IPS-18c (cell line): ENCODE data around the gene CCDC28A.
"Not testable (repeated sequence)": the region's sequence is repeated elsewhere in the genome, so short reads cannot be mapped to it uniquely, and the experiment has no call there.

ENCODE experiments used
- H3K4me3 ChIP-seq: 2 replicates; pipeline ENCODE4 v1.7.0; 2013; ENCODE audit warnings: low read depth, mild to moderate bottlenecking, low read length, moderate library complexity; ENCODE audit not compliant: insufficient read depth
- H3K9me3 ChIP-seq: one replicate; pipeline ENCODE4 v1.6.1; 2013; ENCODE audit warnings: mild to moderate bottlenecking, low read length, moderate library complexity; ENCODE audit not compliant: control insufficient read depth, insufficient read depth

Gene CCDC28A

DNA sequence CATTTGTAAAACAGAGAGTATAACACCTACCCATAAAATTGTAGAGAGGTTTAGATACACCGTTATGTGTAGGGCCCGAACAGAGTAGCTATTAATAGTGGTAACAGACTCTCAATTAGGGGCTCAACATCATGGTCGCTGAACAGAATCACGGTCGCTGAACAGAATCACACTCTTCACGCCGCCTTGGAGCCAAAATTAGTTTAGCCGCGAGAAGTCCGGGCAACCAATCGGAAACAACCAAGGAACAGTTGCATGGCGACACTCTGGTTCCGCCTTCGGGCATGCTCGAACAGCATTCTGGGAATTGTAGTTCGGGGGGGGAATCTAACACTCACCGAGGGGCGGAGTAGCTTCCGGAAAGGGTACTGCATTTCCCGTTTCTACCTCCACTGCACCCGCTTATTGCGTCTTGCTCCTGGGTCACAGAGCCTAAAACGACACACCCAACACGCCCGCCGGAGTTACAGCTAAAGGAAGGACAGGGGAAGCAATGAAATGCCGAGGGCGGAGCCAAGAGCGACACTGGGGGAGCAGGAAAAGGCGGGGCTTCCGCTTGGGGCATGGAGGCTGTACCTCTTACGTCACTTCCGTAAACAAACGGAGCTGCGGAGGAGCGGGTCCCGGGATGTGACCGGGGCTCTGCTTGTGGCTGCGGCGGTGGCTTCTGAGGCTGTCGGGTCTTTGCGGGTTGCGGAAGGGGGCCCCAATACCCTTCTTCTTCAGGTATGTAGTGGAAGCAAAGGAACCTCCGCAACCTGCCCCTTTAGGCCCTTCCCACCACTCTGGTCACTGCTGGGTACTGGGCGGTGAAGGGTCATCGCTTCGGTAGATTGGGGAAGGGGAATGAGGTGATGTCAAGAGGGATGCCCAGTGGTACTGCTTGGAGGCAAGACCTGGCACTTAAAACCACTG is at the start of gene CCDC28A:
TSS of gene CCDC28A (plus strand) at position 593 of the 915 bp plus-strand sequence. CDS start 2,352 bp downstream, outside the sequence.
- no peaks in the 10 kb centered on the region for H3K9me3 ChIP-seq

DNA sequence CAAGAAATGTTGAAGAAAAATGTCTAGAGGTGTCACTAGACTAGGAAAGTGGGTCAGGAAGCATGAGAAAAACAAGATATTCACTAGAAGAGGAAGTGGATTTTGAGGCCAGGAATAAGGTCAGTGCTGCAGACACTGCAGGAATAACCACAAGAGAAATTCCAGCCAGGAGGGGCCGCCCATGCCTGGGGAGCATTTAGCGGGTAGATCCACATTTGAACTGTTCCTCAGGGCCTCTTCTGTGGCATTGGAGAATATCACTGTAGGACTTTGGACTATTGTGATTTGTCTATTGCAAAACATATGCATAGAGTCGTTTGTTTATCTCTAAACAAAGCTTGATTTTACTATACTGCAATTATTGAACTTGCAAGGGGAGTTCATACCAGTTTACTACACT is 49.6 kb upstream of the CCDC28A start:
- Histone ChIP-seq H3K9me3 (no peaks in the 10 kb centered on the region), H3K4me3 (no peak overlapping the region)

More for the DNA sequence above, at the start of gene CCDC28A:
- H3K4me3 ChIP-seq: peak within 1 kb of the TSS; percentile 98

DNA sequence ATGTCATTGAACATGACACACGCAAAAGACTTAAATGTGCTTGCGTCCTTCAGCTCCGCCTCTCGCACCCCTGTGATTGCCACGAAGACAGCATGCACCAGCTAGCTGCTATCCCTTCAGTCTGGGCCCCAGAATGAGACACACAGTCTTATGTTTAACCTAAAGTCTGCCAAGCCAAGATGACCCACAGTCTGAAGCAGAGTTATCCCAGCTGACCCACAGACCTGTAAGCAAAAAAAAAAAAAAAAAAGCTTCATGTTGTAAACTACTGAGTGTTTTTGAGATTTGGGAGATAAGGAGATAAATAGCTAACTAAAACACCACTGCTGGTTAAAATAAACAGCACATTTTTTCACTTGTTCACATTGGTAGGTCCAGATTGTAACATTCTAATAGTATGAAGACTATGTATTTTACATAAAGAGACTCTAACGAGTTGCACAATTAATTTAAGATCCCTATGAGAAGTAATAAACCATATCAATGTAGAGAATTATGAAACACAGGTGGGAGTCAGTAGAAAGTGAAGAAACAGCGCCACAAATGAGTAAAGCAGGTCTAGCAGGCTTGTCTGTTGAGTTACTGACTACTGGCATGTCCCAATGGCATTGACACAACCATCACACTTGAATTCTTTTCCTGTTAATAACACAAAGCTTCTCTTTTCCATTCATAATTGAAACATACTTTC is 47.4 kb upstream of the CCDC28A start:
- Histone ChIP-seq H3K4me3 (no peak overlapping the region), H3K9me3 (no peaks in the 10 kb centered on the region)

GRCh38 chr6:138726757-138727097 is 46.8 kb upstream of the CCDC28A start:
- H3K9me3 ChIP-seq: no peaks in the 10 kb centered on the region
- H3K4me3 ChIP-seq: no peak overlapping the region

DNA sequence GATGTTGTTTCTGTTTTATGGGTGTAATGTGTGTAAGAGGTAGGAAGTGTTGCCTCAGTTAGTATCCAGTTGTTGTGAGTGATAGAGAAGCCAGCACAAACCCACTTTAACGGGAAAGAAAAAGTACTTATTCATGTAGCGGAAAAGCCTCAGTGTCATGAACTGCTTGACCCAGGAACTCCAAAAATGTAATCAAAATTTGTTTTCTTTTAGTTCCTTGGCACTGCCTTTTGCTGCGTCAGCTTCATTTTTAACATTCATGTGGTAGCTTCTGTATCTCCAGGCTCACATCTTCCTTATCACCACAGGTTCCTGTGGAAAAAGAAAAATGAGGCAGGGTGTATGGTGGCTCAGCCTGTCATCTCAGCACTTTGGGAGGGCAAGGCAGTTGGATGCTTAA is 46.4 kb upstream of the CCDC28A start:
- no peak overlapping the region for H3K4me3 ChIP-seq
- H3K9me3 ChIP-seq: no peaks in the 10 kb centered on the region

DNA sequence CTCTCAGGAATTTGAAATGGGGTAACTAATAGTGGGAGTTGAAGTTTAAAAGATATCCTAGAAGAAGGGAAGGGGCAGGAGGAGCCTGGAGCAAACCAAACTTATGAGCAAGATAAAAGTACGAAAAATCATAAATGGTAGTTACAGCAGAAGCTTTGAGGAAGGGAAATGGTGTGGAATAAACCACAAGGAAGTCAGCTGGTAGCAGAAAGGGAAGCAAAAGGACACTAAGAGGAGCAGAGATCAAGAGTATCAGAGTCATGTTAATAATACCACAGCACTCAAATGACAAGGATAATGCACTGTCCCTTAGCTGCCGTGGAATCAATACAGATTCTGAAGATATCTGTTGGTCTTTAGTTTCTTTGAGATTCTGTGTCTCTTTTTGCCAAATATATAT is 44.9 kb upstream of the CCDC28A start:
- no peaks in the 10 kb centered on the region for H3K9me3 ChIP-seq
- H3K4me3 ChIP-seq: no peak overlapping the region

DNA sequence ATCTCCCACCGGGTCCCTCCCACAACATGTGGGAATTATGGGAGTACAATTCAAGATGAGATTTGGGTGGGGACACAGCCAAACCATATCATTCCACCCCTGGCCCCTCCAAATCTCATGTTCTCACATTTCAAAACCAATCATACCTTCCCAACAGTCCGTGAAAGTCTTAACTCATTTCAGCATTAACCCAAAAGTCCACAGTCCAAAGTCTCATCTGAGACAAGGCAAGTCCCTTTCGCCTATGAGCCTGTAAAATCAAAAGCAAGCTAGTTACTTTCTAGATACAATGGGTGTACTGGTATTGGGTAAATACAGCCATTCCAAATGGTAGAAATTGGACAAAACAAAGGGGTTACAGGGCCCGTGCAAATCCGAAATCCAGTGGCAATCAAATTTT is 43.5 kb upstream of the CCDC28A start:
- not testable (repeated sequence) for H3K4me3 ChIP-seq, H3K9me3 ChIP-seq

- Histone ChIP-seq H3K9me3 (no peaks in the 10 kb centered on the region), H3K4me3 (no peak overlapping the region)
Measured at GRCh38 chr6:138734585-138734984, 39.0 kb upstream of the CCDC28A start.

DNA sequence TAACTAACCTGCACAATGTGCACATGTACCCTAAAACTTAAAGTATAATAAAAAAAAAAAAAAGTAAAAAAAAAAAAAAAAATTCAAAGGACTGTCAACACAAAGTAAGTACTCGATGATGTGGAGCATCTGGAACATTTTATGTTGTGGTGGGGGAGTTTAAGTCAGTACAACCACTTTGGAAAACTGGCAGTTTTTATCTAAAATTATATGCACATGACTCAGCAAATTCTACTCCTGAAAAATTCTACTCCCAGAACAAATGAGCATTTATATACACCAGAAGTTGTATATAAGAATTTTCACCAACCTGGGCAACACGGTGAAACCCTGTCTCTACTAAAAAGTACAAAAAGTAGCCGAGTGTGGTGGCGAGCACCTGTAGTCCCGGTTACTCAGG is 36.9 kb upstream of the CCDC28A start:
- Histone ChIP-seq H3K4me3 (no peak overlapping the region), H3K9me3 (no peaks in the 10 kb centered on the region)

GRCh38 chr6:138752017-138752416 is 21.6 kb upstream of the CCDC28A start:
- no peak overlapping the region for H3K4me3 ChIP-seq
- H3K9me3 ChIP-seq: no peaks in the 10 kb centered on the region

GRCh38 chr6:138757136-138757535 is 16.4 kb upstream of the CCDC28A start:
- H3K4me3 ChIP-seq: no peak overlapping the region
- H3K9me3 ChIP-seq: no peaks in the 10 kb centered on the region

- no peaks in the 10 kb centered on the region for H3K9me3 ChIP-seq
- H3K4me3 ChIP-seq: no peak overlapping the region
Measured at GRCh38 chr6:138765896-138766655, 7.5 kb upstream of the CCDC28A start.

DNA sequence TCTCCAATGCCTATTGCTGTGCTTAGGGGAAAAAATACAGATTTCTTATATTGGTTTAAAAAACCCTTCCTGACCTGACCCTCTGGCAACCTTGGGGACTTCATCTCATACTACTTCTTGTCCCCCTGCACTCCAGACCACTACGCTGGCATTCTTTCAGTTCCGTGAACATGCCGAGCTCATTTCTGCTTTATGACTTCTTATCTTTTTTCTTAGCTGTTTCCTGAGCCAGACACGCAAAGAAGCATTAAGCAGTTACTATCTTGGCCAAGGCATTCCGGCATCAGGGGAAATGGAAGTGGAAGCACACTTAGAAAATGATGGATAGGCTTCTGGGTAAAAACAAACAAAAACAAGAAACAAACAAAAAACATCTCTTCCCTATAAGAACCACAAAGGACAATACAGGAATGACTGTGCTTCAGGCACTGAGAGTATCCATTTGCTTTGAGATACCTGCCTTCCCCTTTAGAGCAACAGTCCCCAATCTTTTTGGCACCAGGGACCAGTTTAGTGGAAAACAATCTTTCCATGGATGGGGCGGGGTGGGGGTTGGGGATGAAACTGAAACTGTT is 4.4 kb upstream of the CCDC28A start:
- Histone ChIP-seq H3K9me3 (no peaks in the 10 kb centered on the region), H3K4me3 (no peak overlapping the region)

- H3K4me3 ChIP-seq: peak overlapping the region; percentile 98
- no peaks in the 10 kb centered on the region for H3K9me3 ChIP-seq
Measured at GRCh38 chr6:138772596-138773176, 883 bp upstream of the CCDC28A start.

GRCh38 chr6:138774370-138774769 is 801 bp downstream of the CCDC28A start:
- H3K9me3 ChIP-seq: no peaks in the 10 kb centered on the region
- peak overlapping the region; percentile 98 for H3K4me3 ChIP-seq

GRCh38 chr6:138776659-138777058 is 3.1 kb downstream of the CCDC28A start:
- Histone ChIP-seq H3K4me3 (no peak overlapping the region), H3K9me3 (no peaks in the 10 kb centered on the region)

- no peak overlapping the region for H3K4me3 ChIP-seq
Measured at GRCh38 chr6:138778331-138778730, 4.8 kb downstream of the CCDC28A start.

More at GRCh38 chr6:138778331-138778730, 4.8 kb downstream of the CCDC28A start:
- H3K9me3 ChIP-seq: no peaks in the 10 kb centered on the region
